HG03354 (cell line): ENCODE data around the gene MARCHF3.

Source experiments
- ATAC-seq: cut with Tn5 transposase; IDR thresholded peaks from one replicate; pipeline ENCODE4 v1.9.1; 2021; ENCODE audit warnings: mild to moderate bottlenecking; ENCODE audit not compliant: unreplicated experiment, poor library complexity, severe bottlenecking

The MARCHF3 gene

DNA sequence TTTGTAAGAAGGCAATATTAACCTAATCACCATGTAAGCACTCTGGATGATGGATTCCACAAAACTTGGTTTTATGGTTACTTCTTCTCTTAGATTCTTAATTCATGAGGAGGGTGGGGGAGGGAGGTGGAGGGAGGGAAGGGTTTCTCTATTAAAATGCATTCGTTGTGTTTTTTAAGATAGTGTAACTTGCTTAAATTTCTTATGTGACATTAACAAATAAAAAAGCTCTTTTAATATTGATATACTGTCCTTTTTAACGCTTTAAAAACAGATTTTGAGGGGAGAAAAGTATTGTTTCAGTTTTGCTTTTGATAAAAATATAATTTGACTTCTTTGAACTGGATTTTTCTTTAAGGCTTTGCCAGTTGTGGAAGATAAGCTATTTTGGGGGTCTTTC lies 193.6 kb downstream of the MARCHF3 start:
- ATAC-seq = no peak

DNA sequence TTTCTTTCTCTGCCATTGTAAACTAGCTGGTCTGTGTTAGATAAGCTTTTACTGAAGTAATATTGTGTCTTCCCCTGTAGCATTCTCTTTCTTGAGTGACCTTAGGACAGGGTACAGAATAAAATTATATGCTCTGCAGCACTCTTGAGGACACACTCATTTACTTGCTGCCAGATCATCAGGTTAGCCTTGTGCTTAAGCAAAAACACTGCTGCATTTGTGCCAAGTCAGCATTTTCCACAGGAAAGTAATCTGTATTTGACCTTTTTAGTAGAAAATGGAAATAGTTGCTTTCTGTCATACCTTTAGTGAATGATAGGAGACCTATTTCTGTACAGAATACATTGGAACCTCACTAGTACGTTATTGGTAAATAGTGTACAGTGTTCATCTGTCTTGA lies 199.2 kb downstream of the MARCHF3 start:
- no peak for ATAC-seq

DNA sequence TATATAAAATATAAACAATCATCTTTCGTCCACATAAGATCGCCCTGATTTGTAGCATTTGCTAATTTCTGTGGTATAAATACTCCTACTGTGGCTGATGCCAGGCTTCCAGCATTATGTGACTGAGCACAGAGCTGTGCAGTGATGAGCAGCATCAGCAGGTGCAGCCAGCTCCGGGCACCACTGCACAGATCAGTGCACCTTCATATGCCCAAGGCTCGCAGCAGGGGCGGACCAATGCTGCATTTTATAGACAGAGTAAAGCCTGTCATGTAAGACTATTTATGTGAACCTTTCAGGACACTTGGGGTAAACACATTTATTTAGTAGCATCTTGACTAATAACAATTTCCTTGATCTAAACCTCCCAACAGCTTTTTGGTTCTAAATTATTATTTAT lies 200.3 kb downstream of the MARCHF3 start:
- ATAC-seq = no peak

DNA sequence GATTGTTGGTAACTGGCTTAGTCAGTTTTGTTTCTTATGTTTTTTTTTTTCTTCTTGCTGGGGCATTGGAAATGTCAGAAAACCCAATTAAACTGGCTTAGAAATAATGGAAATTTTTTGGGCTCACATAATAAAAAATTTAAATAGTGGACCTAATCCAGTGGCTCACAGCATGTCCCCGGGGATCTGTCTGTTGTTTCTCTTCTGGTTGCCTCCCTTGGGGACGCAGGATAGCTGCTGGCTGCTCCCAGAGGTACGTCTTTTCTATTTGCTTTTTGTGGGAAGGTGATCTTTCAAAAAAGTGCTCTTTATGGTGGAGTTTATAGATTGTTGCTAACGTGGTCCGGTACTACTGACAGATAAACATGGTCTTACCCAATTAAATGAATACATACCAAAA lies 201.3 kb downstream of the MARCHF3 start:
- no peak for ATAC-seq

DNA sequence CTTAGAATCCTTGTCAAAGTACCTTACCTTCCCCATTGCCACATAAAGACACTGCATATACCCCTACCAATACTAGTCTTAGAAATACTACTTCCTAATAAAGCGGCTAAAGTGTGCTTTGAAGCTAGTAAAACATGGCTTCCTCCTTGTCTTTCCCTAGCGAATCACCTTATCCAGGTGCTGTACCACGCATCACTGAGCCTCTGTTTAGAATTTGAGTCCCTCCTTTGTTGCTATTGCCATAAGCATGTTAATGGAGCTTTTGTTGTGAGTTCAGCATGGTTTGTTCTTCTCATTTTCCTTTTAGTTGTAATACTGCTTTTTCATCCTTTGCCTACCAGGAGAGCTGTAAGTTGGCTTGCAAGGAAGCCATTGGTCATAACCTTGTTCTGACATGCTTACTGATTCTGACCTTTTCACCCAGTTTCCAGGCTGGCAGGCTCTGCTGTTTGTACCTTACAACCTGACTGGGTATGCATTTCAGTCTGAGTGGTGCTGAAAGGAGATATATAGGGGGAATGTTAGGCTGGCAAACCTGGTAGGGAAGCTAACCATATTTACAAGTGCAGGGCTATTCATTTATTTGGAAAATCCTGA lies 203.6 kb downstream of the MARCHF3 start:
- ATAC-seq = no peak

DNA sequence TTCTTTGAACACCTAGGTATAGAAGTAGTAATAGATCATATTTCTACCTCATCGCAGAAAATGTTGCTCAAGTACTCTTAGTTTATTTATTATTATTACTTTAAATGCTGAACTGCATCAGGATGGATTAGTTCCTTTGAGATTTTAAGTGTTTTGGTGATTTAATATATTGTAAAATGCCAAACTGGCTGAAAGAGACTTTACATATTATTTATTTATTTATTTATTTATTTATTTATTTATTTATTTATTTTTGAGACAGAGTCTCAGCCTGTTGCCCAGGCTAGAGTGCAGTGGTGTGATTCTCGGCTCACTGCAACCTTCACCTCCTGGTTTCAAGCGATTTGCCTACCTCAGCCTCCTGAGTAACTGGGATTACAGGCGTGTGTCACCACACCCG lies 211.1 kb downstream of the MARCHF3 start:
- no peak for ATAC-seq

DNA sequence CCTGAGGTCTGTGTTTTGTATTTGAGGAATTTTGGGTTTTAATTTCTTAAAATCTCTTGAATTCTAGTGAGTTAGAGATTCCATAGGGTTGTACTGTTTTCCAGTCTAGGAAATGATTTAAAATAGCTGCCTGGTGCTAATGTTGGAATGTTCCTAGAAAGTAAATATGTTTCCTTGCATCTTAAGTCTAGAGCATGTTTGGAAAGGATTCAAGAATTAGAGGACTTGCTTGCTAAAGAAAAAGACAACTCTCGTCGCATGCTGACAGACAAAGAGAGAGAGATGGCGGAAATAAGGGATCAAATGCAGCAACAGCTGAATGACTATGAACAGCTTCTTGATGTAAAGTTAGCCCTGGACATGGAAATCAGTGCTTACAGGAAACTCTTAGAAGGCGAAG lies 211.6 kb downstream of the MARCHF3 start:
- ATAC-seq = no peak
